Activated CD4-positive, alpha-beta T cell treated with anti-CD3 and anti-CD28 coated beads, Interleukin-2, amount 50 U/mL, for 24 hours (primary cell): ENCODE results near the gene ZNF649.
"Not testable (repeated sequence)": the region's sequence is repeated elsewhere in the genome, so short reads cannot be mapped to it uniquely, and the experiment has no call there.

Source experiments
- DNase-seq, 2 donors: peaks; one replicate each; pipeline ENCODE4 v3.0.0-alpha.2; 2020; ENCODE audit warnings: low read depth in 1 of 2, low spot score in 1 of 2

Gene ZNF649

GRCh38 chr19:51904331-51905165, at the start of gene ZNF649:
Gene ZNF649 (minus strand): TSS chr19:51905017. CDS start chr19:51900107, 4,910 bp downstream.
- peak; percentile 73 to 76 for DNase-seq

- DNase-seq, result no peak
These were observed 44.2 kb upstream of the ZNF649 start for GRCh38 chr19:51948975-51949374.

GRCh38 chr19:51946602-51947001, 41.8 kb upstream of the ZNF649 start:
- no peak for DNase-seq

GRCh38 chr19:51944798-51945552, 40.2 kb upstream of the ZNF649 start:
- DNase-seq, result no peak

- DNase-seq, result no peak
These were observed 34.1 kb upstream of the ZNF649 start for GRCh38 chr19:51938936-51939335.

- DNase-seq, result no peak
These were observed 27.1 kb upstream of the ZNF649 start for GRCh38 chr19:51931921-51932320.

GRCh38 chr19:51927859-51928258, 23.0 kb upstream of the ZNF649 start:
- no peak for DNase-seq

- peak; percentile 76 to 84 for DNase-seq
These were observed 22.2 kb upstream of the ZNF649 start, which contains the start of gene ZNF613 for GRCh38 chr19:51926784-51927741. Gene ZNF613 (plus strand): TSS chr19:51927472. CDS start chr19:51936221, 8,749 bp downstream.

GRCh38 chr19:51926426-51926783, 21.6 kb upstream of the ZNF649 start:
- DNase-seq, result peak in 1 of 2 donors; percentile 0

- DNase-seq, result no peak
These were observed 17.1 kb upstream of the ZNF649 start for GRCh38 chr19:51921949-51922348.

GRCh38 chr19:51919606-51920005, 14.8 kb upstream of the ZNF649 start:
- no peak for DNase-seq

- no peak for DNase-seq
These were observed 11.3 kb upstream of the ZNF649 start for GRCh38 chr19:51916167-51916566.

- no peak for DNase-seq
These were observed 10.6 kb upstream of the ZNF649 start for GRCh38 chr19:51915324-51915867.

GRCh38 chr19:51907981-51908380, 3.2 kb upstream of the ZNF649 start:
- DNase-seq, result not testable (repeated sequence)

GRCh38 chr19:51906108-51906507, 1.3 kb upstream of the ZNF649 start:
- DNase-seq, result not testable (repeated sequence)

GRCh38 chr19:51905639-51906038, 822 bp upstream of the ZNF649 start:
- not testable (repeated sequence) for DNase-seq

- DNase-seq, result no peak
These were observed 389 bp upstream of the ZNF649 start for GRCh38 chr19:51905206-51905605.

GRCh38 chr19:51903192-51903591, 1.6 kb downstream of the ZNF649 start:
- DNase-seq, result no peak

GRCh38 chr19:51901860-51902259, 3.0 kb downstream of the ZNF649 start:
- DNase-seq, result no peak

- no peak for DNase-seq
These were observed 13.5 kb downstream of the ZNF649 start for GRCh38 chr19:51891193-51891747.
